Trophoblast cell (in vitro differentiated cells and primary cell): ENCODE data around the gene MTFR2.

ENCODE experiments used
- DNase-seq, 2 donors: peaks; one replicate each; pipeline ENCODE4 v3.0.0-alpha.2; 2016
- H2AFZ ChIP-seq: 2 replicates; pipeline ENCODE4 v1.6.1; 2013; ENCODE audit warnings: low read length, moderate library complexity, mild to moderate bottlenecking; ENCODE audit not compliant: insufficient read depth, poor library complexity
- H2AK5ac ChIP-seq: 2 replicates; pipeline ENCODE4 v1.6.1; 2013; ENCODE audit warnings: mild to moderate bottlenecking, low read length
- H2BK120ac ChIP-seq: 2 replicates; pipeline ENCODE4 v1.6.1; 2013; ENCODE audit warnings: low read length, mild to moderate bottlenecking, moderate library complexity; ENCODE audit not compliant: insufficient read depth, poor library complexity
- H2BK12ac ChIP-seq: 2 replicates; pipeline ENCODE4 v1.6.1; 2013; ENCODE audit warnings: mild to moderate bottlenecking, low read length, moderate library complexity
- H2BK5ac ChIP-seq: 2 replicates; pipeline ENCODE4 v1.6.1; 2013; ENCODE audit warnings: low read length, low read depth, moderate library complexity, mild to moderate bottlenecking; ENCODE audit not compliant: poor library complexity
- H3K14ac ChIP-seq: 2 replicates; pipeline ENCODE4 v1.6.1; 2013; ENCODE audit warnings: mild to moderate bottlenecking, low read length
- H3K18ac ChIP-seq: 2 replicates; pipeline ENCODE4 v1.6.1; 2013; ENCODE audit warnings: mild to moderate bottlenecking, low read length
- H3K23ac ChIP-seq: 2 replicates; pipeline ENCODE4 v1.6.1; 2013; ENCODE audit warnings: low read length
- H3K27ac ChIP-seq: 2 replicates; pipeline ENCODE4 v1.5.1; 2013; ENCODE audit warnings: low read depth, mild to moderate bottlenecking, inconsistent platforms, low read length, moderate library complexity
- H3K27me3 ChIP-seq: 2 replicates; pipeline ENCODE4 v1.6.1; 2013; ENCODE audit warnings: inconsistent platforms, mild to moderate bottlenecking, low read length, moderate library complexity; ENCODE audit not compliant: insufficient read depth
- H3K36me3 ChIP-seq, 2 experiments: 1 replicate in 1 of 2; 2 replicates in 1 of 2; pipeline ENCODE4 v1.6.1; 2013; ENCODE audit warnings: low read length in 2 of 2, mild to moderate bottlenecking in 2 of 2, moderate library complexity in 1 of 2; ENCODE audit not compliant: insufficient read depth in 2 of 2, control insufficient read depth in 1 of 2
- H3K4ac ChIP-seq: 2 replicates; pipeline ENCODE4 v1.6.1; 2013; ENCODE audit warnings: low read depth, mild to moderate bottlenecking, low read length, moderate library complexity
- H3K4me1 ChIP-seq, 2 experiments: 1 replicate in 1 of 2; 2 replicates in 1 of 2; pipeline ENCODE4 v1.6.1; 2013; ENCODE audit warnings: low read length in 2 of 2, mild to moderate bottlenecking in 2 of 2, moderate library complexity in 1 of 2; ENCODE audit not compliant: insufficient read depth in 2 of 2, control insufficient read depth in 1 of 2
- H3K4me2 ChIP-seq: 2 replicates; pipeline ENCODE4 v1.6.1; 2013; ENCODE audit warnings: inconsistent platforms, mild to moderate bottlenecking, low read length, moderate library complexity
- H3K4me3 ChIP-seq: 2 replicates; pipeline ENCODE4 v1.5.1; 2013; ENCODE audit warnings: mild to moderate bottlenecking, low read depth, low read length, inconsistent platforms
- H3K79me1 ChIP-seq: one replicate; pipeline ENCODE4 v1.6.1; 2013; ENCODE audit warnings: low read length
- H3K79me2 ChIP-seq: 2 replicates; pipeline ENCODE4 v1.6.1; 2013; ENCODE audit warnings: low read length, mild to moderate bottlenecking; ENCODE audit not compliant: control insufficient read depth, insufficient read depth, poor library complexity
- H3K9ac ChIP-seq: 2 replicates; pipeline ENCODE4 v1.6.1; 2013; ENCODE audit warnings: mild to moderate bottlenecking, low read length
- H3K9me3 ChIP-seq: 2 replicates; pipeline ENCODE4 v1.6.1; 2013; ENCODE audit warnings: low read depth, mild to moderate bottlenecking, control low read depth, inconsistent platforms, low read length; ENCODE audit not compliant: insufficient read depth
- H4K12ac ChIP-seq: 2 replicates; pipeline ENCODE4 v1.6.1; 2013; ENCODE audit warnings: low read depth, mild to moderate bottlenecking, low read length, moderate library complexity
- H4K8ac ChIP-seq: 2 replicates; pipeline ENCODE4 v1.6.1; 2013; ENCODE audit warnings: low read depth, mild to moderate bottlenecking, low read length, moderate library complexity
- H4K91ac ChIP-seq: one replicate; pipeline ENCODE4 v1.6.1; 2013; ENCODE audit warnings: low read depth, mild to moderate bottlenecking, low read length, moderate library complexity
- WGBS: extraction: QIAGEN DNeasy Blood & Tissue Kit; methylation state at CpG from one replicate; pipeline ENCODE4 v1.1.7; 2013; ENCODE audit warnings: missing lambda C conversion rate; ENCODE audit not compliant: insufficient read length, insufficient coverage; ENCODE audit errors: extremely low coverage; 5-methylcytosine and 5-hydroxymethylcytosine counted together

MTFR2 gene

DNA sequence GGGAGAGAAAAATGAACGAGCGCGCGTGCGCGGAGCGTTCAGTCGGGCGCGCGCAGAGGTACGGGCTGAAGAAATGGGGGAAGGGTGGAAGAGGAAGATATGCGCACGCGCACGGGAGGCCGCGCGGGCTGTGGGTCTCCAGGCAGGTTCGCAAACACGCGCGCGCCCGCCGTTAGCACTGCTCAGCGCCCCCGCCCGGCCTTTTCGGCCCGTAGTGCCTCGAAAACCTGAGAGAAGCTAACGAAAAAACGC is 39.1 kb upstream of the MTFR2 start:
- H3K36me3 ChIP-seq, result peaks cover 0 to 2% of the 10 kb centered on the region in 2 experiments
- no peaks in the 10 kb centered on the region for H3K27me3 ChIP-seq
- no peaks in the 10 kb centered on the region for H3K9me3 ChIP-seq
- peak overlapping the region; percentile 66 for H2BK120ac ChIP-seq
- H3K4me2 ChIP-seq, result peak overlapping the region; percentile 94
- peak overlapping the region; percentile 85 for H4K12ac ChIP-seq
- peak overlapping the region; percentile 94 for H4K91ac ChIP-seq
- H3K79me2 ChIP-seq, result peaks cover 26% of the 10 kb centered on the region
- peak overlapping the region; percentile 82 for H3K4ac ChIP-seq
- no peak overlapping the region for H2BK12ac ChIP-seq
- H4K8ac ChIP-seq, result peak overlapping the region; percentile 91
- H3K23ac ChIP-seq, result peak overlapping the region; percentile 76
- peak overlapping the region; percentile 98 for H3K9ac ChIP-seq
- peak overlapping the region; percentile 48 for H2AFZ ChIP-seq
- no CpG with 5 or more reads among the region's 34 CpGs for WGBS
- peaks cover 11% of the 10 kb centered on the region for H3K79me1 ChIP-seq
- H2BK5ac ChIP-seq, result peak overlapping the region; percentile 73
- peak overlapping the region; percentile 5 for H2AK5ac ChIP-seq
- H3K4me3 ChIP-seq, result peak overlapping the region; percentile 93
- H3K4me1 ChIP-seq, result peaks cover 3 to 5% of the 10 kb centered on the region in 2 experiments
- peak overlapping the region; percentile 94 for H3K27ac ChIP-seq
- peak overlapping the region; percentile 87 for H3K14ac ChIP-seq
- peak; percentile 94 to 98 for DNase-seq
- peak overlapping the region; percentile 47 for H3K18ac ChIP-seq

DNA sequence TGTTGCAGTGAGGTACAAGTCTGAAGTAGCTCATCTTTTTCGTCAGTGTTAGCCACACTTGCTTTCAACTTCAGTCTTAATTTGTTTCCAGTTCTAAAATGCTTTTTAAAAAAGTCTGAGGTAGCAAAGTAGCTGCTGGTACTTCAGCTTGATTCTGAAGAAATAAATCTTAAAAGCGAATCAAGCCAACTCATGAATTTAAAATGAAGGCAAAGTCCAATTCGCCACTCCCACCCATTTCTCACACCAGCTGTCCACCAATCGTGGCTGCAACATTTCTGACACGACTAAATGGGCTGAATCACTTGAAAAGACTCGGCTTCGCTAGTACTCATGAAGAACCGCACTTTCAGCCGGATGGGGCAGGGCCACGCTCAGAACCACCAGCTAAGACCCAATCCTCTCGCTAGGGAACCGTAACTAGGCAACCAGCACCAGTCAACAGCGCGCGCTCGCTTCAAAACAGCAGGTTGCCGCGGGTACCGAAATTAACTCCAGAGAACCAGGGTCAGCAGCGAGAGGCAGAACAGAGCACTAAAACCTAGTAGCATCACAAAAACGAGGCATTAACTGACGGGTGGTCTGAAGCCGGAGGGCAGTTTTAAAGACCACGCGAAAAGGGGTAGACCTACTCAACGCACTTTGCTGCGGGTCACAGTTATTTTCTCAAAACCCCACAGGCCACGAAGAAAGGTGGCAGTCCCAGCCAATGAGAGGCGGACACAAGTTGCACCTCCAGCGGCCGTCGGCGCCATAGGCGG is 38.6 kb upstream of the MTFR2 start:
- peak overlapping the region; percentile 96 for H3K9ac ChIP-seq
- H3K4me1 ChIP-seq, result peaks cover 3 to 5% of the 10 kb centered on the region in 2 experiments
- no peak overlapping the region for H2BK120ac ChIP-seq
- H3K9me3 ChIP-seq, result no peaks in the 10 kb centered on the region
- H3K36me3 ChIP-seq, result peaks cover 0 to 2% of the 10 kb centered on the region in 2 experiments
- peak overlapping the region; percentile 47 for H3K18ac ChIP-seq
- H3K14ac ChIP-seq, result peak overlapping the region; percentile 52
- peaks cover 11% of the 10 kb centered on the region for H3K79me1 ChIP-seq
- peak overlapping the region; percentile 48 for H2BK5ac ChIP-seq
- H2AFZ ChIP-seq, result no peak overlapping the region
- peak overlapping the region; percentile 82 for H3K4ac ChIP-seq
- no peak overlapping the region for H3K23ac ChIP-seq
- peak overlapping the region; percentile 94 for H3K4me2 ChIP-seq
- H2BK12ac ChIP-seq, result no peak overlapping the region
- H4K8ac ChIP-seq, result peak overlapping the region; percentile 6
- H3K4me3 ChIP-seq, result peak overlapping the region; percentile 93
- H3K79me2 ChIP-seq, result peaks cover 26% of the 10 kb centered on the region
- no peak overlapping the region for H2AK5ac ChIP-seq
- peak overlapping the region; percentile 22 for H3K27ac ChIP-seq
- WGBS, result no CpG with 5 or more reads among the region's 34 CpGs
- H3K27me3 ChIP-seq, result no peaks in the 10 kb centered on the region
- peak; percentile 98 to 99 for DNase-seq
- H4K91ac ChIP-seq, result peak overlapping the region; percentile 57
- peak overlapping the region; percentile 40 for H4K12ac ChIP-seq

DNA sequence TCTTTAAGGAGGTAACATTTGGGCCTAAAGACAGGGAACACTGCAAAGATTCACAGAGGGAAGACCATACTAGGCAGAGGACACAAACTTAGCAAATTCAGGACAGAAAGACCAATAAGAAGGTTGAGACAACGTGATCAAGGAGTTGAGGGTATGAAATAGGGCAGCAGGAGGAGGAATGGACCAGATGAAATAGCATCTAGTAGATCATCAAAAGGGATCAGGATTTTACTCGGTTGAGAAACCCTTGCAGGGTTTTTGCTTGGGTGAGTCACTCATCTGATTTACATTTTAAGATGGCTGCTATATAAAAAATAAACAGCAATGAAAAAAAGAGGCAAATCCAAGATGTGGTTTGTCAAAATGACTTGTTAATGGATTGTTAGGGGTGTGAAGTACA is 34.8 kb upstream of the MTFR2 start:
- H3K4me1 ChIP-seq, result peaks cover 0 to 5% of the 10 kb centered on the region in 2 experiments
- no peak overlapping the region for H3K4me3 ChIP-seq
- no peaks in the 10 kb centered on the region for H3K27me3 ChIP-seq
- no peak overlapping the region for H2BK12ac ChIP-seq
- no peak overlapping the region for H2AFZ ChIP-seq
- DNase-seq, result peak in 1 of 2 donors; percentile 32
- H3K23ac ChIP-seq, result no peak overlapping the region
- no peak overlapping the region for H3K14ac ChIP-seq
- peaks cover 23% of the 10 kb centered on the region for H3K79me2 ChIP-seq
- peak overlapping the region; percentile 99 for H3K4ac ChIP-seq
- no peaks in the 10 kb centered on the region for H3K9me3 ChIP-seq
- H3K18ac ChIP-seq, result no peak overlapping the region
- no peak overlapping the region for H4K12ac ChIP-seq
- H2BK5ac ChIP-seq, result peak overlapping the region; percentile 52
- H3K27ac ChIP-seq, result no peak overlapping the region
- no CpG with 5 or more reads among the region's 2 CpGs for WGBS
- H4K91ac ChIP-seq, result no peak overlapping the region
- H2BK120ac ChIP-seq, result no peak overlapping the region
- H3K79me1 ChIP-seq, result peaks cover 6% of the 10 kb centered on the region
- H3K36me3 ChIP-seq, result peaks cover 0 to 2% of the 10 kb centered on the region in 2 experiments
- H3K4me2 ChIP-seq, result no peak overlapping the region
- H4K8ac ChIP-seq, result no peak overlapping the region
- H2AK5ac ChIP-seq, result no peak overlapping the region
- H3K9ac ChIP-seq, result no peak overlapping the region

DNA sequence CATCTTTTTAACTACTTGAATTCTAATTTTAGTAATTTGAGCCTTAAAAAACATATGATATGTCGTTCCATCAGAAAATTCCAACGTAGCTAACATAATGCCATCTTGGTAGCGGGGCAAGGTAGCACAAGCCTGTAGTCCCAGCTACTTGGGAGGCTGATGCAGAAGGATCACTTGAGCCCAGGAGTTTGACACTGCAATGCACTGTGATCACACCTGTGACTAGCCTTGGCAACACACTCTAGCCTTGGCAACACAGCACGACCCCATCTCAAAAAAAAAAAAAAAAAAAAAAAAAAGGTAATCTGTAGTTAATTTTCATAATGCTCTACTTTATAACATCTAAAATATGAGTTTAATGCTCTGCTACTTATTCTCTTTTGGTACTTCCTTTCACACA is 32.8 kb upstream of the MTFR2 start:
- H3K27me3 ChIP-seq, result no peaks in the 10 kb centered on the region
- no peak overlapping the region for H4K91ac ChIP-seq
- H3K14ac ChIP-seq, result no peak overlapping the region
- H3K9me3 ChIP-seq, result no peaks in the 10 kb centered on the region
- no peak overlapping the region for H2BK120ac ChIP-seq
- no peak overlapping the region for H3K27ac ChIP-seq
- peaks cover 0 to 4% of the 10 kb centered on the region in 2 experiments for H3K4me1 ChIP-seq
- H3K9ac ChIP-seq, result no peak overlapping the region
- peaks cover 0 to 2% of the 10 kb centered on the region in 2 experiments for H3K36me3 ChIP-seq
- H3K4ac ChIP-seq, result peak overlapping the region; percentile 80
- H3K4me2 ChIP-seq, result no peak overlapping the region
- H2AFZ ChIP-seq, result no peak overlapping the region
- H4K8ac ChIP-seq, result no peak overlapping the region
- no peak overlapping the region for H3K18ac ChIP-seq
- peaks cover 14% of the 10 kb centered on the region for H3K79me2 ChIP-seq
- H3K23ac ChIP-seq, result no peak overlapping the region
- H2AK5ac ChIP-seq, result no peak overlapping the region
- WGBS, result no CpG with 5 or more reads among the region's 4 CpGs
- H4K12ac ChIP-seq, result no peak overlapping the region
- H3K4me3 ChIP-seq, result no peak overlapping the region
- no peak overlapping the region for H2BK5ac ChIP-seq
- no peaks in the 10 kb centered on the region for H3K79me1 ChIP-seq
- DNase-seq, result no peak
- no peak overlapping the region for H2BK12ac ChIP-seq
